GM12865 (cell line): ENCODE data around the gene LDB1.

Experiments
- DNase-seq: peaks from one replicate; pipeline ENCODE4 v3.0.0; 2010; ENCODE audit warnings: low read depth
- H3K4me3 ChIP-seq: 2 replicates; pipeline ENCODE4 v1.5.1; 2011; ENCODE audit warnings: mild to moderate bottlenecking, low read depth, low read length, control low read depth
- CTCF ChIP-seq: IDR thresholded peaks from 2 replicates; pipeline ENCODE4 v1.5.1; 2011; ENCODE audit warnings: low read length, control low read depth, low read depth, inconsistent platforms; ENCODE audit not compliant: insufficient read depth; ENCODE audit errors: missing control alignments

The LDB1 gene

GRCh38 chr10:102147561-102147960, 27.4 kb upstream of the LDB1 start:
- no peak overlapping the region for H3K4me3 ChIP-seq
- TF ChIP-seq CTCF = no peak
- DNase-seq = no peak

- TF ChIP-seq CTCF = no peak
- DNase-seq = no peak
- H3K4me3 ChIP-seq = no peak overlapping the region
These were observed 26.8 kb upstream of the LDB1 start for GRCh38 chr10:102146971-102147428.

- DNase-seq = no peak
- no peak for TF ChIP-seq CTCF
- H3K4me3 ChIP-seq = no peak overlapping the region
These were observed 21.5 kb upstream of the LDB1 start for GRCh38 chr10:102141583-102142107.

GRCh38 chr10:102140913-102141540, 20.9 kb upstream of the LDB1 start:
- DNase-seq = no peak
- no peak for TF ChIP-seq CTCF
- no peak overlapping the region for H3K4me3 ChIP-seq

GRCh38 chr10:102140218-102140617, 20.1 kb upstream of the LDB1 start:
- DNase-seq = no peak
- TF ChIP-seq CTCF = no peak
- H3K4me3 ChIP-seq = no peak overlapping the region

GRCh38 chr10:102139281-102140110, 19.3 kb upstream of the LDB1 start:
- no peak for TF ChIP-seq CTCF

More at GRCh38 chr10:102139281-102140110, 19.3 kb upstream of the LDB1 start:
- no peak for DNase-seq
- no peak overlapping the region for H3K4me3 ChIP-seq
